A673 (cell line): ENCODE measurements around the gene SUV39H2.

Experiments
- EZH2 ChIP-seq: fragments of 200-600 bp; sonication (generic); IDR thresholded peaks from 2 replicates; pipeline ENCODE4 v1.6.1; 2017; ENCODE audit warnings: borderline replicate concordance, low read depth, mild to moderate bottlenecking, mixed read lengths, antibody characterized with exemption, low read length; ENCODE audit not compliant: poor library complexity, severe bottlenecking
- TF ChIP-seq, protein P1 (sequence below): fragments of 300-800, 200-600 bp; sonication (generic); conservative IDR thresholded peaks from 2 replicates; pipeline ENCODE4 v1.5.1; 2017; ENCODE audit warnings: low read depth, mild to moderate bottlenecking, antibody characterized with exemption, low read length, moderate library complexity, mixed read lengths

DNA sequence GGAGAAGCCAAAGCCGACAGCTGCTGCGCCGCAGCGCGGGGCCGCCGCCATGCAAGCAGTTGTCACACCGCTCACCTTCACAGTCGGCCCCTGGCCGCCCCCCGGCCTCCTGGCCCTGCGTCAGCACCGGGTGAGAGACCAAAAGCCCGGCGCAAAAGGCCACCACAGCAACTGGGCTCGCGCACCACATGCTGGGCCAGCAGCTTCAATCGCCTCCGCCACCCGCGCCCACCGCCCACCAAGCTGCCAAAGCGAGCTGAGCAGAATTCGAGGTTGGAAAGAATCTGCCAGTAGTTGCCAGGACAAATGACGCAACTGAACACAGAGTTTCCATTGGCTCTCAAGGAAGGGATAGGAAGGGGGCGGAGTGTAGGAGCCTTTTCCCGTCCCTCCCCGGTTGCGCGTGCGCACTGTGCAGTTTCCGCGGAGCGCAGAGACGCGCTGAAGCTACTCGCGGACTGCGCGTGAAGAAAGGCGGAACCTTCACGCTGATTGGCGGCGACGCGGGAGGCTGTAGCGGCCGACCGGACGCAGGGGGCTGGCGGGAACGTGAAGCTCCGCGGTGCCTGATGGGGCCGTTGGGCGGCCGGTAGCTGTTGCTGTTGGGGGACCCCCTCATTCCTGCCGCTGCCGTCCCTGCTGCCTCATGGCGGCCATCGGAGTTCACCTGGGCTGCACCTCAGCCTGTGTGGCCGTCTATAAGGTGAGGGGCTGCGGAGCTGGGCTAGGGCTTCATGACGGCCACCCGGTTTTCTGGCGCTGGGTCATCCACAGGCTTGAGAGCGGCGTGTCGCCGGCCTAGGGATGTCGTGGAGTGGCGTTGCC is 40.7 kb upstream of the SUV39H2 start, which contains the start of the genes CDNF, HSPA14 and MSANTD7:
- TF ChIP-seq, protein P1, sequence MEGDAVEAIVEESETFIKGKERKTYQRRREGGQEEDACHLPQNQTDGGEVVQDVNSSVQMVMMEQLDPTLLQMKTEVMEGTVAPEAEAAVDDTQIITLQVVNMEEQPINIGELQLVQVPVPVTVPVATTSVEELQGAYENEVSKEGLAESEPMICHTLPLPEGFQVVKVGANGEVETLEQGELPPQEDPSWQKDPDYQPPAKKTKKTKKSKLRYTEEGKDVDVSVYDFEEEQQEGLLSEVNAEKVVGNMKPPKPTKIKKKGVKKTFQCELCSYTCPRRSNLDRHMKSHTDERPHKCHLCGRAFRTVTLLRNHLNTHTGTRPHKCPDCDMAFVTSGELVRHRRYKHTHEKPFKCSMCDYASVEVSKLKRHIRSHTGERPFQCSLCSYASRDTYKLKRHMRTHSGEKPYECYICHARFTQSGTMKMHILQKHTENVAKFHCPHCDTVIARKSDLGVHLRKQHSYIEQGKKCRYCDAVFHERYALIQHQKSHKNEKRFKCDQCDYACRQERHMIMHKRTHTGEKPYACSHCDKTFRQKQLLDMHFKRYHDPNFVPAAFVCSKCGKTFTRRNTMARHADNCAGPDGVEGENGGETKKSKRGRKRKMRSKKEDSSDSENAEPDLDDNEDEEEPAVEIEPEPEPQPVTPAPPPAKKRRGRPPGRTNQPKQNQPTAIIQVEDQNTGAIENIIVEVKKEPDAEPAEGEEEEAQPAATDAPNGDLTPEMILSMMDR, result no peak
- TF ChIP-seq EZH2, result no peak
